Measurements from ENCODE around the gene PCED1A.

Gene PCED1A

DNA sequence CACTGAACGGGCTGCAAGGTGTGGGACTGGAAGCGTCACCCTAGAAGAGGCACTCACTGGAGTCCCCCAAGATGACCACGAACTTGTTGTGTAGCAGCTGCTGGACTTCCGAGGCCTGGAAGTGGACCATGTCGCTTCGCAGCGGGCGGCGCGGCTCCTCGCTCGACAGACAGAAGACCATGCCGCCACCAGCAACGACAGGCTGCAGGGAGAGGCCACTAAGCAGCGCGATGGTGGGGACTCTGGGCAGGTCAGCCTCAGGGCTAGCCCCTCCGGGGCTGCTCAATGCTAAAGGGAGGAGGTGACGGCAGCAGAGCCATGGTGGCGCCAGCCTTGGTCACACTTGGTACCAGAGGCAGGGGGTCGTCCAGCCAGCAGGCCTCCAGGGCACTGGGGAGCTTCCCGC, 720 bp downstream of the PCED1A start:
- no peaks in the 10 kb centered on the region for H3F3A ChIP-seq (ENCODE audit: control insufficient read depth, insufficient read depth)
- peaks cover 26% of the 10 kb centered on the region for H3K4me1 ChIP-seq (ENCODE audit: control insufficient read depth, low read length)
- TF ChIP-seq, protein P1, sequence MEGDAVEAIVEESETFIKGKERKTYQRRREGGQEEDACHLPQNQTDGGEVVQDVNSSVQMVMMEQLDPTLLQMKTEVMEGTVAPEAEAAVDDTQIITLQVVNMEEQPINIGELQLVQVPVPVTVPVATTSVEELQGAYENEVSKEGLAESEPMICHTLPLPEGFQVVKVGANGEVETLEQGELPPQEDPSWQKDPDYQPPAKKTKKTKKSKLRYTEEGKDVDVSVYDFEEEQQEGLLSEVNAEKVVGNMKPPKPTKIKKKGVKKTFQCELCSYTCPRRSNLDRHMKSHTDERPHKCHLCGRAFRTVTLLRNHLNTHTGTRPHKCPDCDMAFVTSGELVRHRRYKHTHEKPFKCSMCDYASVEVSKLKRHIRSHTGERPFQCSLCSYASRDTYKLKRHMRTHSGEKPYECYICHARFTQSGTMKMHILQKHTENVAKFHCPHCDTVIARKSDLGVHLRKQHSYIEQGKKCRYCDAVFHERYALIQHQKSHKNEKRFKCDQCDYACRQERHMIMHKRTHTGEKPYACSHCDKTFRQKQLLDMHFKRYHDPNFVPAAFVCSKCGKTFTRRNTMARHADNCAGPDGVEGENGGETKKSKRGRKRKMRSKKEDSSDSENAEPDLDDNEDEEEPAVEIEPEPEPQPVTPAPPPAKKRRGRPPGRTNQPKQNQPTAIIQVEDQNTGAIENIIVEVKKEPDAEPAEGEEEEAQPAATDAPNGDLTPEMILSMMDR (IDR thresholded peaks at IDR 0.05; ENCODE audit: low read depth, low read length, poor library complexity, severe bottlenecking): no peak
- no peak for TF ChIP-seq EZH2phosphoT487 (IDR thresholded peaks at IDR 0.05; ENCODE audit: borderline replicate concordance, low read length)
- peak overlapping the region; percentile 96 for H3K4me2 ChIP-seq (ENCODE audit: low read length)
- no peak overlapping the region for H3K27ac ChIP-seq (ENCODE audit: low read depth, low read length)
- H3K79me2 ChIP-seq (ENCODE audit: control insufficient read depth, low read length): peaks cover 11% of the 10 kb centered on the region
- H3K36me3 ChIP-seq (ENCODE audit: control insufficient read depth, low read length): no peaks in the 10 kb centered on the region
- H4K20me1 ChIP-seq (ENCODE audit: control insufficient read depth, insufficient read depth, low read depth, low read length): no peaks in the 10 kb centered on the region
- no peaks in the 10 kb centered on the region for H3K27me3 ChIP-seq (ENCODE audit: control insufficient read depth, low read length)
- peak overlapping the region; percentile 98 for H3K4me3 ChIP-seq (ENCODE audit: low read length)
- no peaks in the 10 kb centered on the region for H3K9me2 ChIP-seq (replicated peaks; ENCODE audit: control insufficient read depth, low read length)
- no peaks in the 10 kb centered on the region for H3K9me3 ChIP-seq (ENCODE audit: control insufficient read depth, insufficient read depth, low read length)

DNA sequence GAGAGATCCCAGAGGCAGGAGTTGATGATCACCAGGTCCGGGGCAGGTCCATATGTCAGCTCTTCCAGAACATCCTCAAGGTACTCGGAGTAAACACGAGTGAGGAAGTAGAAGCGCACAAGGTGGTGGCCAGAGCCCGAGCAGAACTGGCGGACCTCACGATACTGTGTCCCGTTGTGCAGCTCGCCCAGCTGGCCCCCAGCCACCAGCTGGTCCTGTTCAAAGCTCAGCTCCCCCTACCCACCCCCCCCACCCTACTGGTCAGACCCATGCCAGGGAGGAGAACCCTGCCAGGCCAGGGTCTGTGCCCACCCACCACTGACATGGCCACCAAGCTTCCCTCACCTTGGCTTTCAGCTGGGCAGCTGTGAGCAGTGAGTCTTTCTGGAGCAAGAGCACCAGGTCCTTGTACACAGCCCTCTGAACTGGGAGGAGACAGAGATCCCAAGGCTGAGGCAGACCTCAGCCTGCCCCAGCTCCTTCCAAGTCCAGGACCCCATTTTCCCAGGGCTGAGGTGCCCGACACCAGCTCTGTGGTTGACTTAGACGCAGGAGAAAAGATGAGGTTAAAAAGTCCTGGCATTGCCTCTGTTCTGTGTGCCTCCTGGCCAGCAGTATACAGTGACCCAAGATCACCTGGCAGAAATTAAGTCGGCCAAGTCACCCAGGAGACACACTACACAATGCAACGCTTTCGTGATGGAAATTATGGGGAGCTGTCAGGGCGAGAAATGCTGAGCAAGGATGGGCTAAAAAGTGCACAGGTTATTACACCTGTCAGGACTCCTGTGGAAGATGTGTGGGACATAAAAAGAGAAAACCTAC, 1.4 kb downstream of the PCED1A start:
- Histone ChIP-seq H4K20me1 (ENCODE audit: control insufficient read depth, insufficient read depth, low read depth, low read length) (no peaks in the 10 kb centered on the region), H3K36me3 (ENCODE audit: control insufficient read depth, low read length) (no peaks in the 10 kb centered on the region), H3K9me3 (ENCODE audit: control insufficient read depth, insufficient read depth, low read length) (no peaks in the 10 kb centered on the region), H3K4me2 (ENCODE audit: low read length) (peak overlapping the region; percentile 96; the same call in 1 of the 2 replicates), H3K4me3 (ENCODE audit: low read length) (no peak overlapping the region), H3K27ac (ENCODE audit: low read depth, low read length) (no peak overlapping the region), H3K9me2 (replicated peaks; ENCODE audit: control insufficient read depth, low read length) (no peaks in the 10 kb centered on the region), H3F3A (ENCODE audit: control insufficient read depth, insufficient read depth) (no peaks in the 10 kb centered on the region), H3K4me1 (ENCODE audit: control insufficient read depth, low read length) (peaks cover 26% of the 10 kb centered on the region), H3K27me3 (ENCODE audit: control insufficient read depth, low read length) (no peaks in the 10 kb centered on the region), H3K79me2 (ENCODE audit: control insufficient read depth, low read length) (peaks cover 11% of the 10 kb centered on the region)
- TF ChIP-seq, protein P1 (IDR thresholded peaks at IDR 0.05; ENCODE audit: low read depth, low read length, poor library complexity, severe bottlenecking): no peak
- TF ChIP-seq EZH2phosphoT487 (IDR thresholded peaks at IDR 0.05; ENCODE audit: borderline replicate concordance, low read length): no peak

DNA sequence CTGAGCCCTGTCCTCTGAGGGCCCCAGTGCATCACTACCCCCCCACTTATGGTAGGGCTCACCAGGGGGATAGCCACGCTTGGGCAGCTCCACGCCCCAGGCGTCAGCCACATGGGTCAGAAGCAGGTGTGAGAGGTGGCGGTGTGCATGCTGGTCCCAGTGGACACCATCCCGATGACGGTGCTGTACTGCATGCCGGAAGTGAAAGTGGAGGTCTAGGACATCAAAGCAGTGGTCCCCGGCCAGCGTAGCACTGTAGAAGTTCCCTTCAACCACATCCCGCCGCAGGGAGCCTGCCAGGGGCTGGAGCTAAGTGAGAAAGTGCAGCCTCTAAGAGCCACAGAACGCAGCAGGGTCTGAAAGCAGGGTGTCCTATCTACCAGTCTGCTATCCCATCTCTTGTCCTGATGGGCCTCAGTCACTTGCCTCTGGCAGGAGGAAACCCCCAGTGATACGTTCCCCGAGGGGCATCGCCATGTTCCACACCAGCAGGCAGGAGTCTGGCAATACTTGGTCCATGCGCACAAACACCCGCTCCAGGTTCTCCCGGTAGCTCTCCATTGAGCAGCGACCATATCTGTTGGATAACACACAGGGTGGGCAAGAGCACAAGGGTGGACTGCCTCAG, 2.2 kb downstream of the PCED1A start:
- Histone ChIP-seq H3K79me2 (ENCODE audit: control insufficient read depth, low read length) (peaks cover 11% of the 10 kb centered on the region), H4K20me1 (ENCODE audit: control insufficient read depth, insufficient read depth, low read depth, low read length) (no peaks in the 10 kb centered on the region), H3K4me3 (ENCODE audit: low read length) (no peak overlapping the region), H3K4me1 (ENCODE audit: control insufficient read depth, low read length) (peaks cover 26% of the 10 kb centered on the region), H3F3A (ENCODE audit: control insufficient read depth, insufficient read depth) (no peaks in the 10 kb centered on the region), H3K9me2 (replicated peaks; ENCODE audit: control insufficient read depth, low read length) (no peaks in the 10 kb centered on the region), H3K4me2 (ENCODE audit: low read length) (no peak overlapping the region), H3K27me3 (ENCODE audit: control insufficient read depth, low read length) (no peaks in the 10 kb centered on the region), H3K27ac (ENCODE audit: low read depth, low read length) (no peak overlapping the region), H3K9me3 (ENCODE audit: control insufficient read depth, insufficient read depth, low read length) (no peaks in the 10 kb centered on the region), H3K36me3 (ENCODE audit: control insufficient read depth, low read length) (no peaks in the 10 kb centered on the region)
- TF ChIP-seq EZH2phosphoT487 (IDR thresholded peaks at IDR 0.05; ENCODE audit: borderline replicate concordance, low read length): no peak
- TF ChIP-seq, protein P1 (IDR thresholded peaks at IDR 0.05; ENCODE audit: low read depth, low read length, poor library complexity, severe bottlenecking): no peak

All from DOHH2 (cell line).